ENCODE data around the gene MADD.

The MADD gene

DNA sequence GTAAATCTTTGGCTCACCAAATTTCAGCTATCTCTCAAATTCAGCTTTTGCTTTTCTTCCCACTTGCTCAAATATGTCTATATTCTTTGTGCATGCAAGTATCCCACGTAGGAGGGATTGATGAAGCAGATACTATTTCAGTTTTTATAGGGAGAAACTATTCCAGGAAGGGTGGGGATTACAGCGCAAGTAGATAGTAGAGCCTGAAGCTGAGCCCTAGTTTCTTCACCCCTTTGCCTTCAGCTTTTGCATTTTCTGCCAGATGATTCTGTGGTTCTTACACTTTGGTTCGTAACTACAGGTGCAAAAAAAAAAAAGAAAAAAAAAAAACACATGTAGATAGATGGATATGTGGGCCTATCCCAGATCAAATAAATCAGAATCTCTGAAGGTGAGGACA is 18.2 kb upstream of the MADD start:
- no peak for DNase-seq (ENCODE audit: low read depth)

DNA sequence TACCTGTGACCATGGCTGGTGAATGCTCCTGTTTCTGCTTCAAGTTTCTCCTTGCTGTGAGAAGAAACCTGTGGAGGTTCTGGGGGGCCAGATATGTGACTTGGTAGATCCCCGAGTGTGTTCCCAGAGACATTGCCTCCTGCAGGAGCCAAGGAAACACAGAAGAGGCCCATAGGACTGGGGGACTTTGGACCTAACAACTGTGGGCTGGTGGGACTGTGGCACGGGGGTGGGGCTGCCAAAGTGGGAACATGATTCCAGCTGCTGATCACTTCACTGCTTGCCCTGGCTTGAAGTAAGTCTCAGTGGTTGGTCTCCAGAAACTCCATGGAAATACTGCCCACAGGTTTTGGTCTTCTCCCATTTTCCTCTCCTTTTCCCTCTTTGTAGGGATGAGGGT is 16.3 kb upstream of the MADD start:
- no peak for DNase-seq (ENCODE audit: low read depth)

- DNase-seq (ENCODE audit: low read depth), result no peak
Measured at GRCh38 chr11:47254386-47254785, 15.5 kb upstream of the MADD start.

- no peak for DNase-seq (ENCODE audit: low read depth)
Measured at GRCh38 chr11:47256374-47256773, 13.6 kb upstream of the MADD start.

- no peak for DNase-seq (ENCODE audit: low read depth)
Measured at GRCh38 chr11:47257177-47257516, 12.8 kb upstream of the MADD start.

GRCh38 chr11:47257517-47258316 is 12.2 kb upstream of the MADD start, which contains the start of gene NR1H3:
Gene NR1H3 (plus strand): TSS chr11:47257996. CDS start chr11:47259217, 1,221 bp downstream.
- no peak for DNase-seq (ENCODE audit: low read depth)

DNA sequence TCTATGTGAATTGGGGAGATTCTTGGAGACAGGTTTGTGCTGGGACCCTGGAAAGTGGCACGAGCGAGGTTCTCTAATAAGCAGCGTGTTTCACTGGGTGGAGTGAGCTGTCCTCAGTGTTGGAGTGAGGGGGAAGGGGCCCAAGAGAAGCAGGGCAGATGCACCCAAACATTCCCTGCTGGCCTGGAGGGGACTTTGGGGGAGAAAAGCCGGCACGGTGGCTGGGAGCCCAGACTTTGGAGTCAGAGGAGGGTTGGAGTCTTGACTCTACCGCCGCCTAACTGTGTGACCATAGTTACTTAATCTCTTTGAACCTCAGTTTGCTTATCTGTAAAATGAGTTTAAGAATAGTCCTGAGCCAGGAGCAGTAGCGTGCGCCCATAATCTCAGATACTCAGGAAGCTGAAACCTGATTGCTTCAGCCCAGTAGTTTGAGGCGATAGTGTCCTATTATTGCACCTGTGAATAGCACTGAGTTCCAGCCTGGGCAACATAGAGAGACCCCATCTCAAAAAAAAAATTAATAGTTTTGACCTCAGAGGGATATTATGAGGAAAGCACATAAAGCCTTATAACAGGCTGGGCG is 11.5 kb upstream of the MADD start:
- no peak for DNase-seq (ENCODE audit: low read depth)

DNA sequence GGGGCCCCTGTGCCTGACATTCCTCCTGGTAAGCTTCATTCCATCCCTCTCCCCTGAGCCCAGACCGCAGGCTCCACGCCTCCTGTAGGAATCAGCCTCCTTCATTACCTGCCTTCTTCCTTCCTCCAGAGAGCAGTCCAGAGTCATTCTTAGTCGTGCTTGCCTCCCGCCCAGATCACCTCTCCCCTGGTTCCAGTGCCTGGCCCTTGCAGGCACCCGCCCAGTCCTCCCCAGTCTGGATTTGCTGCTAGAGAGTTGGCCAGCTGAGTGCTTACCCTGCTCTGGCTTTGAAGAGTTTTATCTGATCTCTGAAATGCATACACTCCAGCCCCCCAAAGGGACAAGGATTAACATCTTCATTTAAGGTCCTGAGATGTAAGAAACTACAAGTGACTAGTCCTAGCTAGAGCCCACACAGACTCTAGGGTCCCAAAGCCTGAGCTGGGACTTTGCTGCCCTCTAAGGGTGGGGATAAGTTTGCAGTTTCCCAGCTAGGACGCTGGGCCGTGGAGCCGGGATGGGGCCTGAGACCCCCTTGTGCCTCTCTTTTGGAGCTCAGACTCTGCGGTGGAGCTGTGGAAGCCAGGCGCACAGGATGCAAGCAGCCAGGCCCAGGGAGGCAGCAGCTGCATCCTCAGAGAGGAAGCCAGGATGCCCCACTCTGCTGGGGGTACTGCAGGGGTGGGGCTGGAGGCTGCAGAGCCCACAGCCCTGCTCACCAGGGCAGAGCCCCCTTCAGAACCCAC is 10.5 kb upstream of the MADD start:
- DNase-seq (ENCODE audit: low read depth), result no peak

DNA sequence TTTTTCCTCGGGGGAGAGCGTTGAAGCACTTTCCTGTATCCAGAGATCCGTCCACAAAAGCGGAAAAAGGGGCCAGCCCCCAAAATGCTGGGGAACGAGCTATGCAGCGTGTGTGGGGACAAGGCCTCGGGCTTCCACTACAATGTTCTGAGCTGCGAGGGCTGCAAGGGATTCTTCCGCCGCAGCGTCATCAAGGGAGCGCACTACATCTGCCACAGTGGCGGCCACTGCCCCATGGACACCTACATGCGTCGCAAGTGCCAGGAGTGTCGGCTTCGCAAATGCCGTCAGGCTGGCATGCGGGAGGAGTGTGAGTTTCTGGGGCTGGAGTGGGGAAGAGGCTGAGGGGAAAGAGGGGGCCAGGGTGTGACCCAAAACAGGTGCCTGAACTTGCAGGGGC is 9.6 kb upstream of the MADD start:
- no peak for DNase-seq (ENCODE audit: low read depth)

DNA sequence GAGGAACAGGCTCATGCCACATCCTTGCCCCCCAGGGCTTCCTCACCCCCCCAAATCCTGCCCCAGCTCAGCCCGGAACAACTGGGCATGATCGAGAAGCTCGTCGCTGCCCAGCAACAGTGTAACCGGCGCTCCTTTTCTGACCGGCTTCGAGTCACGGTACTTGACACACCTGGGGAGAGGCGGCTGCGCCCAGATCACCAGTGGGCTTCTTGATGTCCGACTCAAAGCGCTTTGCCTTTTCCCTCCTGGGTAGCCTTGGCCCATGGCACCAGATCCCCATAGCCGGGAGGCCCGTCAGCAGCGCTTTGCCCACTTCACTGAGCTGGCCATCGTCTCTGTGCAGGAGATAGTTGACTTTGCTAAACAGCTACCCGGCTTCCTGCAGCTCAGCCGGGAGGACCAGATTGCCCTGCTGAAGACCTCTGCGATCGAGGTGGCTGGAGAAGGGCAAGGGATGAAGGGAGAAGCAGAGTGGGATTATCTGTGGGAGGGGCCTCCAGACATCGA is 8.6 kb upstream of the MADD start:
- no peak for DNase-seq (ENCODE audit: low read depth)

- no peak for DNase-seq (ENCODE audit: low read depth)
Measured at GRCh38 chr11:47264119-47264518, 5.8 kb upstream of the MADD start.

- no peak for DNase-seq (ENCODE audit: low read depth)
Measured at GRCh38 chr11:47264521-47264920, 5.4 kb upstream of the MADD start.

DNA sequence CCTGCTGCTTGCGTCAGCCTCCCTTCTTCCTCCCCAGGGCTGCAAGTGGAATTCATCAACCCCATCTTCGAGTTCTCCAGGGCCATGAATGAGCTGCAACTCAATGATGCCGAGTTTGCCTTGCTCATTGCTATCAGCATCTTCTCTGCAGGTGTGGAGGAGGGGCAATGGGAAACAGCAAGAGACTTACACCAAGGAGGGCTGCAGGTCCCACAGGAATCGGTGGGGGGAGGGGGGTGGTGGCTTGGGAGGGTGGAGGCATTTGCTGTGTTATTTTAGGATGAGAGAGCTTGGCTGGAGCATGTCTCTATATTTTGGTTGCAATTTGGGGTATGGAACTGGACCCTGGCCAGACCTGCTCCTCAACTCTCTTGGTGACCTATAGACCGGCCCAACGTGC is 2.1 kb upstream of the MADD start:
- no peak for DNase-seq (ENCODE audit: low read depth)

- DNase-seq (ENCODE audit: low read depth), result no peak
Measured at GRCh38 chr11:47268448-47269001, 1.4 kb upstream of the MADD start.

DNA sequence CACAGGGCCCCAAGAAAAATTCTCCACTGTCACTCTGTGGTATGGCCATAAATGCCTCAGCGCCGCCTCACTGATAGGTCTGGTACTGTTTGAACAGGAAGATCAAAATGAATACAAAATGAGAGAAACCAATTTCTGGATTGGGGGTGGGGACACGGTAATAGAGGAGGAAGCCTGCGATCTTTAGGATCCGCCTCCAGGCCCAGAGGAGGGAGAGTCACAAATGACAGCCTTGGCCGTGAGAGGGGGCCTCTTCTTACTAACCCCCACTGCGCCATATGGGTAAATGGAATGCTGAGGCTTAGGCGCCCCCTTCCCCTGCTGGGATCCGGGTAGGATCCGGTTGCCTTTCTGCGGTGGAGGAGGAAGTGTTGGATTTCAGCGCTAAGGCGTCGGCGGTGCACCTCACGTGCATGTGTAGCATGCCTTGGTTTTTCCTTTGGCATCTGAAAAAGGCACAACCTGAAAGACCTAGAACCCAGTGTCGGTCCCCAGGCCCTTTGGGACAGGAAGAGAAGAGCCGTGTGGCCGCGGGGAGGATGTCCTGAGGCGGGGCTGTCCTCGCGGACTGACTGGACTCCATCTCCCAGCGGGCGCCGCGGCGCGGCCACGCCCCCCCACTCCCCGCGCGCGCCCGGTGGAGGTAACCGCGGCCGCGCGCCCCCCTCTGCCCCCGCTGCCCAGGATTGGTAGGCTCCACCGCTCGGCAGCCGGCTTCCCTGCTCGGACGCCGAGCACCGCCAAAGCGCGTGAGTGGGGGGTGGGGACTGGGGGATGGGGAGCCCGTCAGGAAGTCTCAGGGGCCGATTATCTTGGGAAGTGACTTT is 718 bp upstream of the MADD start:
- peak; percentile 75 for DNase-seq (ENCODE audit: low read depth)

DNA sequence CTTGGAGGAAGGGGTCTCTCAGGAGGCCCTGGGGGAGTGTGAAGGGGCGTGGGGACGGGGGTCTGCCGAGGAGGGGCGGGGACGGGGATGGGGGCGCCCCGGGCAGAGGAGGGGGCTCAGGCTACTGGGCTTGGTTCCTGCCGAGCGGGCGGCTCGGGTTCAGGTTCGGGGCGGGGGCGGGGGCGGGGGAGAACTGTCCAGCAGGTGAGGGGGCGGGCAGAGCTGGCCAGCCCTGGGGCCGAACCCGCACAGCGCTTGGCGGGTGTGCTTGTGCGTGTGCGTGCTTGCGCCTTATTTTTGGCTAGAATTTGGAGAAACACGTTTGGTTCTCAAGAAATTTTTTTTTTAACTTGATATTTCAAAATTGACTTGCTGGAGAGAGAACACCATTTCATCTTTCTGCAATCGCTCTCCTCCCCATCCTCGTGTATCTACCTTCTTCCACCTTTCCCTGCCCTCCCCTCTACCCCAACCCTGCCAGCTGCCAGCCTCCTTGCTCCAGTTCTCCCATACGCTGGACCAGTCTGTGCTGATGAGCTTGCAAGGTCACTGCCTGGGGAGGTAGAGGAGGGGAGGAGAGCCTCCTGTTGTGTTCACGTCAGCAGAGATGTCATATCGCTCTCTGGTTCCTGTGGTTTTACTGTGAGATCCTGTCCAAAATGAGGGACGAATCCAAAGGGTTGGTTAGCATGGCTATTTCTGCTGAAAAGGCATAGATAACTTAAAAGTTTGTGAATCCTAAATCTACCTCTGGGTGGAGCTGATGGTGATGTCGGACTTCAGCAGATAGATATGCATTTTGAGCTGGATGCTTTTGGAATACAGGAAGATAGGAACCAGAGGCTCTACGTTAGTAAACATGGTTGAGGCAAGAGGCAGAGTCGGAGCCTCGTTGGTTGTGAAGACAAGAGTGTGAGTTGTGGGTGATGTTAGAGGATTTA is 668 bp downstream of the MADD start:
- peak; percentile 6 for DNase-seq (ENCODE audit: low read depth)

DNA sequence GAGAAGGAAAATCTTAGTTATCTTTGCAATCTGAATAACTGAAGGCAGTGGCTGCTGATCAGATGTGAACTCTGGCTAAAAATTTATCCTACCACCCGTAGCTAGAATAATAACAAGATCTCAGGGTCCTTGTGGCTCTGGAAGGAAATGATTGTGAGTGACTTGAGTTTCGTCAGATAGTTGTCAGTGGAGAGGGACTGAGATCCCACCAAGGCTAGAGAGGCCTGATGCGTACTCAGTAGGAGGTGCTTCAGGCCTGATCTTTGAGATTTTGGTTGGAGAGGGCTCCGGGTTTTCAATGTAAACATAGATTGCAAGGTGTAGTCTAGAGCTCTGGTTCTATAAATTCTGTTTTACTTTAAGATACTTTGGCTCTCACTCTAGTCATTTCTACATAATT is 1.4 kb downstream of the MADD start:
- DNase-seq (ENCODE audit: low read depth), result no peak

DNA sequence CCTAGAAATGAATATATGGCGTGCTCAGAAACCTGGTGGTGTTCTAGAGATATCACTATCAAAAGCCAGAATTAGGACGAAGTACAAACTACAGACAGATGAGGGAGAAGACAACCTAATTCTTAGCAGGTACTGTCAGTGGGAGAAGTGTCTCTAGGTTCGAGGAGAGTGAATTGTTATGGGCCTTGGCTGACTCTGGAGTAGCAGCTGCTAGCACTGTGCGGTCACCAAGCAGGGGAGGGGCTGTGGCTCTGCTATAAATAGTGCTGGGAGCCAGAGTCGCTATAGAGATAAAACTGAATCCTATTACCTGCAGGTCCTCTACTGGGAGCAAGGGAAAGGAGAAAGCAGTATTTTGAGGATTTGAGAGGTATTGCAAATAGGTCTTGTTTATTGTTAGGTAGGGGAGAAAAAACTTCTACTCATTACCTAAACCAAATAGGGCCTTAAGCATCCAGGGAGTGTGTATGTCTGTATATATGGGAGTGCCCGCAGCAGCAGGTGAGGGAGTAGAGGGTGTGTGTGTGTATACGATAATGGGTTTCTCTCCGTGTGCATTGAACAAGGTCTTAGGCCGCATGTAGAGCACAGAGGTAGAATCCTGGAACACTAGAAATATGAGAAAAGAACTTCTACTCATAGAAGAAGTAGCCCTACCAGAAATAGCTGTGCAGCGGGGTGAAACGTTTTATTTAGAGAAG is 2.2 kb downstream of the MADD start:
- DNase-seq (ENCODE audit: low read depth), result no peak

GRCh38 chr11:47272706-47273105 is 2.8 kb downstream of the MADD start:
- no peak for DNase-seq (ENCODE audit: low read depth)
